Measurements from ENCODE around the gene CNTNAP1.

DNA sequence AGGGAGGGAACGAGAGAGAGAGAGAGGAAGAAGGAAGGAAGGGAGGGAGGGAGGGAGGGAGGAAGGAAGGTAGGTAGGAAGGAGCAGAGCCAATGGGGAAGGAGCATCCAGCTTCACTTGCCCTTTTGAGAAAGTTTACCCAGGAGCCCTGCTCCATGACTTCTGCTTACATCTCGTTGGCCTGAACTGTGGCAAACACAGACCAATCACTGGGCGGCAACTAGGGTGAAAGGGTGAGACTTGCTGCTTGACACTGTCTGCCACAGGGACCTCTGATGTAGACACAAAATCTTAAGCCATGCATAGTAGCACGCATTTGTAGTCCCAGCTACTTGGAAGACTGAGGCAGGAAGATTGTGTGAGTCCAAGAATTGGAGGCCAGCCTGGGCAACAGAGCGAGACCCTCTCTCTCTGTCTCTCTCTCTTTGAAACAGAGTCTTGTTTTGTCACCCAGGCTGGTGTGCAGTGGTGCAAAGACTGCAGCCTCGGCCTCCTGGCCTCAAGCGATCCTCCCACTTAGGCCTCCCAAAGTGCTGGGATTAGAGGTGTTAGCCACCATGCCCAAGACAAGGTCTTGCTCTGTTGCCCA is 42.7 kb upstream of the CNTNAP1 start:
- TF ChIP-seq, protein P1, sequence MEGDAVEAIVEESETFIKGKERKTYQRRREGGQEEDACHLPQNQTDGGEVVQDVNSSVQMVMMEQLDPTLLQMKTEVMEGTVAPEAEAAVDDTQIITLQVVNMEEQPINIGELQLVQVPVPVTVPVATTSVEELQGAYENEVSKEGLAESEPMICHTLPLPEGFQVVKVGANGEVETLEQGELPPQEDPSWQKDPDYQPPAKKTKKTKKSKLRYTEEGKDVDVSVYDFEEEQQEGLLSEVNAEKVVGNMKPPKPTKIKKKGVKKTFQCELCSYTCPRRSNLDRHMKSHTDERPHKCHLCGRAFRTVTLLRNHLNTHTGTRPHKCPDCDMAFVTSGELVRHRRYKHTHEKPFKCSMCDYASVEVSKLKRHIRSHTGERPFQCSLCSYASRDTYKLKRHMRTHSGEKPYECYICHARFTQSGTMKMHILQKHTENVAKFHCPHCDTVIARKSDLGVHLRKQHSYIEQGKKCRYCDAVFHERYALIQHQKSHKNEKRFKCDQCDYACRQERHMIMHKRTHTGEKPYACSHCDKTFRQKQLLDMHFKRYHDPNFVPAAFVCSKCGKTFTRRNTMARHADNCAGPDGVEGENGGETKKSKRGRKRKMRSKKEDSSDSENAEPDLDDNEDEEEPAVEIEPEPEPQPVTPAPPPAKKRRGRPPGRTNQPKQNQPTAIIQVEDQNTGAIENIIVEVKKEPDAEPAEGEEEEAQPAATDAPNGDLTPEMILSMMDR (conservative IDR thresholded peaks at IDR 0.05; ENCODE audit: low read length): no peak
- no peak for TF ChIP-seq EZH2phosphoT487 (IDR thresholded peaks at IDR 0.05; ENCODE audit: borderline replicate concordance)
